ENCODE data around the gene DHRS9. TPM values are rescaled to one million over a fixed set of nuclear protein-coding genes. Genes with fewer than 3 reads are reported as not detected.
A peak's percentile ranks its signal among the peaks of the same experiment; 100 is the strongest.

The DHRS9 gene
- total and polyA plus RNA-seq, 11 donors, result 0.81 to 30.9 (median 1.9) TPM

- H3K36me3 ChIP-seq, result no peaks in the 10 kb centered on the region
- TF ChIP-seq CTCF (IDR thresholded peaks at IDR 0.05) (no peak), POLR2A (IDR thresholded peaks at IDR 0.05) (no peak)
- peaks cover 0 to 59% (median 5%) of the 10 kb centered on the region in 12 donors for H3K4me1 ChIP-seq
- H3K9me3 ChIP-seq, result no peaks in the 10 kb centered on the region
- H3K27me3 ChIP-seq, result no peaks in the 10 kb centered on the region
- 83 to 91% (median 89%) methylated on average over 9 of the region's 9 CpGs for WGBS, 4 donors
- ATAC-seq (no peak), DNase-seq (no peak)
- H3K27ac ChIP-seq, result peak overlapping the region in 1 of 12 donors; percentile 56
- no peak overlapping the region for H3K4me3 ChIP-seq
- intact Hi-C loops (cut with DNase I), result no loop called here
These were observed 4.8 kb downstream of the DHRS9 start for GRCh38 chr2:169073963-169074751.

GRCh38 chr2:169077674-169078240, 8.4 kb downstream of the DHRS9 start:
- intact Hi-C loops (cut with DNase I), result no loop called here
- WGBS, 4 donors, result 5 to 12% (median 9%) methylated on average over 2 of the region's 2 CpGs
- H3K27me3 ChIP-seq, result no peaks in the 10 kb centered on the region
- no peak overlapping the region for H3K4me3 ChIP-seq
- DNase-seq, result peak in 2 of 5 donors; percentile 20 to 26
- peak; percentile 84 to 96 (median 88) for ATAC-seq
- H3K9me3 ChIP-seq, result no peaks in the 10 kb centered on the region
- peak overlapping the region in 4 of 12 donors; percentile 6 to 20 (median 10) for H3K27ac ChIP-seq
- no peak for TF ChIP-seq CTCF (IDR thresholded peaks at IDR 0.05)
- TF ChIP-seq POLR2A (IDR thresholded peaks at IDR 0.05), result no peak
- H3K4me1 ChIP-seq, result peaks cover 0 to 75% (median 9%) of the 10 kb centered on the region in 12 donors
- H3K36me3 ChIP-seq, result no peaks in the 10 kb centered on the region

- WGBS, 4 donors, result 77 to 85% (median 82%) methylated on average over 2 of the region's 2 CpGs
These were observed 11.1 kb downstream of the DHRS9 start for GRCh38 chr2:169080250-169081069.

More at GRCh38 chr2:169080250-169081069, 11.1 kb downstream of the DHRS9 start:
- Histone ChIP-seq H3K36me3 (no peaks in the 10 kb centered on the region), H3K27ac (peak overlapping the region in 1 of 12 donors; percentile 57), H3K4me1 (peaks cover 0 to 57% (median 9%) of the 10 kb centered on the region in 12 donors), H3K27me3 (no peaks in the 10 kb centered on the region), H3K9me3 (peaks cover 0 to 10% (median 0%) of the 10 kb centered on the region in 12 donors), H3K4me3 (no peak overlapping the region)
- DNase-seq (no peak), ATAC-seq (peak in 2 of 4 donors; percentile 26 to 48)
- TF ChIP-seq CTCF (IDR thresholded peaks at IDR 0.05), result no peak
- no peak for TF ChIP-seq POLR2A (IDR thresholded peaks at IDR 0.05)
- intact Hi-C loops (cut with DNase I), result loop anchor here in 2 of 10 donors (5.0 to 10.0 kb wide), 2 partner anchors 68 to 116 kb away; no protein-coding TSS in a partner anchor
